NB4 (cell line): ENCODE results near the gene DCAF6.

Source experiments
- DNase-seq: peaks from one replicate; pipeline ENCODE4 v3.0.0; 2010; ENCODE audit warnings: low read depth
- H3K4me3 ChIP-seq: one replicate; pipeline ENCODE4 v1.5.1; 2011; ENCODE audit warnings: mild to moderate bottlenecking, low read depth, low read length, moderate library complexity
- MYC ChIP-seq: IDR thresholded peaks from 2 replicates; pipeline ENCODE4 v1.6.1; 2011; ENCODE audit warnings: low read depth, low read length
- POLR2A ChIP-seq: IDR thresholded peaks from 2 replicates; pipeline ENCODE4 v1.6.1; 2011; ENCODE audit warnings: mild to moderate bottlenecking; ENCODE audit not compliant: insufficient read length; ENCODE audit errors: extremely low read depth
- TF ChIP-seq, protein P1 (sequence below): IDR thresholded peaks from 2 replicates; pipeline ENCODE4 v1.6.1; 2011; ENCODE audit warnings: low read depth, low read length
- TF ChIP-seq, protein P2 (sequence below): IDR thresholded peaks from one replicate; pipeline ENCODE4 v1.5.1; 2012; ENCODE audit warnings: low read depth, low read length

The DCAF6 gene

GRCh38 chr1:168086438-168086837, 150.0 kb downstream of the DCAF6 start:
- no peak for DNase-seq
- H3K4me3 ChIP-seq, result no peak overlapping the region
- TF ChIP-seq MYC (no peak), POLR2A (no peak)
- TF ChIP-seq, protein P1, sequence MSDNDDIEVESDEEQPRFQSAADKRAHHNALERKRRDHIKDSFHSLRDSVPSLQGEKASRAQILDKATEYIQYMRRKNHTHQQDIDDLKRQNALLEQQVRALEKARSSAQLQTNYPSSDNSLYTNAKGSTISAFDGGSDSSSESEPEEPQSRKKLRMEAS, result no peak
- TF ChIP-seq, protein P2, sequence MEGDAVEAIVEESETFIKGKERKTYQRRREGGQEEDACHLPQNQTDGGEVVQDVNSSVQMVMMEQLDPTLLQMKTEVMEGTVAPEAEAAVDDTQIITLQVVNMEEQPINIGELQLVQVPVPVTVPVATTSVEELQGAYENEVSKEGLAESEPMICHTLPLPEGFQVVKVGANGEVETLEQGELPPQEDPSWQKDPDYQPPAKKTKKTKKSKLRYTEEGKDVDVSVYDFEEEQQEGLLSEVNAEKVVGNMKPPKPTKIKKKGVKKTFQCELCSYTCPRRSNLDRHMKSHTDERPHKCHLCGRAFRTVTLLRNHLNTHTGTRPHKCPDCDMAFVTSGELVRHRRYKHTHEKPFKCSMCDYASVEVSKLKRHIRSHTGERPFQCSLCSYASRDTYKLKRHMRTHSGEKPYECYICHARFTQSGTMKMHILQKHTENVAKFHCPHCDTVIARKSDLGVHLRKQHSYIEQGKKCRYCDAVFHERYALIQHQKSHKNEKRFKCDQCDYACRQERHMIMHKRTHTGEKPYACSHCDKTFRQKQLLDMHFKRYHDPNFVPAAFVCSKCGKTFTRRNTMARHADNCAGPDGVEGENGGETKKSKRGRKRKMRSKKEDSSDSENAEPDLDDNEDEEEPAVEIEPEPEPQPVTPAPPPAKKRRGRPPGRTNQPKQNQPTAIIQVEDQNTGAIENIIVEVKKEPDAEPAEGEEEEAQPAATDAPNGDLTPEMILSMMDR, result no peak

GRCh38 chr1:168087696-168088095, 151.2 kb downstream of the DCAF6 start:
- no peak for DNase-seq
- no peak for TF ChIP-seq MYC
- TF ChIP-seq, protein P2, result no peak
- TF ChIP-seq, protein P1, result no peak
- no peak for TF ChIP-seq POLR2A
- no peak overlapping the region for H3K4me3 ChIP-seq

DNA sequence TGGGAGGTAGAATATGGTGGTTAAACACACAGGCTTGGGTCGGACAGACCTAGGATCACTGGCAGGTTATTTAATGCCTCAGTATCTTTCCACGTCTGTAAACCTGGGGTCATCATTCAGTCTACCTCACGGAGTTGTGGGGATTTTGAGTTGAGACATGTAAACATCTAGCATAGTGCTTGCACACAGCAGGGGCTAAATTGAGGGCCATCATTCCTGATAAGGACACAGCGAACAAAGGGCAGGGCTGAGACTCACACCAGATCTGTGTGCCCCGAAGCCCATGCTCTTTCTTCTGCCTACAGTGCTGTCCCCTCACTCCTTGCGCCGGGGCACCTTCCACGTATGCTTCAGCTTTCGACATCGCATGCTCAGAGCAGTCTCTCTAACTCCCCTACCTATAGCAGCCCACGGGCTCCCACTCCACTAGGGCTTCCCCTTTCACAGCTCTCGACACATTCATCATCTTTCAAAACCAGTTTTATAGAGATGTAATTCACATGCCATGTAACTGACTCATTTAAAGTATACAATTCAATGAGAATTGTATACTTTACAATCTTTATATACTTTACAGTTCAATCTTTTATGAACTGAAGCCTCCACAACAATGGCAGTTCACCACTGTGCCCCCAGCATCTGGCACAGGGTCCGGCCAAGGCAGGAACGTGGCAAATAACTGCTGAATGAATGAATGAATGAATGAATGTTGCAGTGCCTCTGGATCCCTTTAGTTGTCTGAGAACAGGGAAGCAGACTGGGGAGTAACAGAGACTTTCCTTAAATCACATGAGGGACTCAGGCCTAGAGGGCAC, 152.2 kb downstream of the DCAF6 start:
- TF ChIP-seq, protein P1, result no peak
- TF ChIP-seq POLR2A, result no peak
- no peak for TF ChIP-seq MYC
- TF ChIP-seq, protein P2, result no peak
- peak; percentile 10 for DNase-seq
- no peak overlapping the region for H3K4me3 ChIP-seq

DNA sequence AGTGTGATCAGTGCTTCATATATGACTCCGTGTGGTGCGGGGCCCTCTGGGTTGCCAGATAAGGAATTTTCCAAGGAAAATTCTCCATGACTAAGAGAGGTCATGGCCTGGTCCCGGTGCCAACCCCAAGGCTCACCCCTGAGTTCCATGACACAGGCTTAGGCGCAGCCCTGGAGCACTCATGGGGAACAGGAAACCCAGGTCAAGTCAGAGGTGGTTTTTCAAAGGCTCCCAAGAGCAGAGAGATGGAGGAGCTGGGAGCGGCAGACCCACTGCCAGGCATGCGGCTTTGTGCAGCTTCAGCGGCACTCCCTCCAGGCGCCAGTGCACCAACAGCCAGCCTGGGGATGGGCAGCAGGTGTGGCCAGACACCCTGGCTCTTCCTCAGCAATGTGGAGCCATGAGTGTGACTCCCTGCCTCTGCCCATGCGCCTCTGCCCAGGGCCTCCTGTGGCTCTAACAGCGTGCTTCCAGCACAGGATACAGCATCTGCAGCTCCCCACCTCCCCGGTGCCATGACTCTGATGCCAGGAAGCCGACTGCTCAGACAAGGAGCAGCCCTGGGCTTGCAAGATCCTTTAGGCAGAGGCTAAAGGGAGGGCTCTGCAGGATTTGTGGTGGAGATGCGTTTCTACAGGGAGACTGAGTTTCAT, 153.0 kb downstream of the DCAF6 start:
- DNase-seq, result no peak
- H3K4me3 ChIP-seq, result no peak overlapping the region
- TF ChIP-seq, protein P2, result no peak
- TF ChIP-seq POLR2A, result no peak
- TF ChIP-seq, protein P1, result no peak
- TF ChIP-seq MYC, result no peak

DNA sequence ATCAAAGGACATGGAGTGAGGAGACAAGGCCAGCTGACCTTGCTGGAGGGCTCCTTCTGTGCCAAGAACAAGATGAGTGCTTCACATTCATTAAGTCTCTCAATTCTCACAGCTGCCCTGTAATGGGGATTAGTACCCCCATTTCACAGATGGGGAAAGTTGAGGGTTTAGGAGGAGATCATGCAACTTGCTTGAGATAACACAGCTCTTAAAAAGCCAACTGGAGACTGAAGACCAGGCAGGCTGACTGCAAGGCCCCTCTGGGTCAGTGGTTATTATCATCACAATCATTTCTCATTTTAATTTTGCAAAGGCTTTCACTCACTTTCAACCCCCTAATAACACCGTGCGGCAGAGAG, 153.5 kb downstream of the DCAF6 start:
- DNase-seq, result no peak
- TF ChIP-seq MYC (no peak), POLR2A (no peak)
- TF ChIP-seq, protein P2, result no peak
- TF ChIP-seq, protein P1, result no peak
- H3K4me3 ChIP-seq, result no peak overlapping the region
